Suppressor macrophage treated with lipopolysaccharide for 1 hour (primary cell): Measurements from ENCODE around the gene SYCE1L.
"Not testable (repeated sequence)": the region's sequence is repeated elsewhere in the genome, so short reads cannot be mapped to it uniquely, and the experiment has no call there.

ENCODE experiments used
- DNase-seq, 3 donors: peaks; one replicate each; pipeline ENCODE4 v3.0.0-alpha.2; 2020 to 2022

The SYCE1L gene

GRCh38 chr16:77199211-77199610 is at the start of gene SYCE1L:
Gene SYCE1L (plus strand): TSS chr16:77199408. CDS start chr16:77199452, 44 bp downstream.
- no peak for DNase-seq

GRCh38 chr16:77157346-77158058 is 41.7 kb upstream of the SYCE1L start:
- DNase-seq: no peak

- no peak for DNase-seq
Observed at GRCh38 chr16:77158293-77158692, 40.9 kb upstream of the SYCE1L start.

DNA sequence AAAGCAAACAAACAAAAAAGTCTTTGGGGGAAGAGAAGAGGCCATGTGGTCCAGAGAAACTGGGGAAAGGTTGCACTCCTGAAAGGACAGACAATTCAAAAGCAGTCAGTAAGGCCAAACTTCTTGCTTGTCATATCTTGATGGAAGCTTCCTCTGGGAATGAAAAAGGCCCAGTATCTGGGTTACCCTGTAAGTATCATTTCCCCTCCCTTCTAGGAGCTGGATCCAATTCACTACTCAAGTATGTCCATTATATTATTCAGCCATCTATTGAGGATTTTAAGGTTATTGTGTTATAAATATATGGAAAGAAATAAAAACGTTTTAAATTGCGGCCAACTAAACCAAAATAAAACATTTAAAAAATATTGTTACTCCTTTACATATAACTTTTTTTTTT is 34.2 kb upstream of the SYCE1L start:
- no peak for DNase-seq

- not testable (repeated sequence) for DNase-seq
Observed at GRCh38 chr16:77165536-77166236, 33.5 kb upstream of the SYCE1L start.

- DNase-seq: no peak
Observed at GRCh38 chr16:77166726-77167125, 32.5 kb upstream of the SYCE1L start.

- DNase-seq: no peak
Observed at GRCh38 chr16:77168901-77169300, 30.3 kb upstream of the SYCE1L start.

GRCh38 chr16:77169650-77170236 is 29.5 kb upstream of the SYCE1L start:
- DNase-seq: peak; percentile 65 to 75 (median 69)

GRCh38 chr16:77170805-77171204 is 28.4 kb upstream of the SYCE1L start:
- DNase-seq: no peak

GRCh38 chr16:77171745-77172635 is 27.2 kb upstream of the SYCE1L start:
- DNase-seq: peak; percentile 64 to 73 (median 69)

DNA sequence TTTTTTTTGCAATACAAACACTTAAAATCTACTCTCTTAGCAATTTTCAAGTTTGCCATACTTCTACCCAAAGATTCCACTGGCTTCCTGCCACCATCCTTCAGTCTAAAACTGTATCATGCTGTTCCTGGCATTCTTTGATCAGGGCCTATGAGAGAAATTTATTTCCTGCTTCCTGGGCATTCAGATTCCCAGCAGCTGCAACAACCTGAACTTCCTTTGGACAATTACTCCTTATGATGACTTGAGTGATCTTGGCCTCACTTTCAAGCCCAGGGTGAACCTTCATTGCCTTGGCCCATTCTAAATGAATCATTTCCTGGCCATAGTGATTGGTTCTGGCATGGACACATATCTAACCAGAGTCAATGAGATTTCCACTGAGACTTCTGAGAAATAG is 26.3 kb upstream of the SYCE1L start:
- DNase-seq: no peak

DNA sequence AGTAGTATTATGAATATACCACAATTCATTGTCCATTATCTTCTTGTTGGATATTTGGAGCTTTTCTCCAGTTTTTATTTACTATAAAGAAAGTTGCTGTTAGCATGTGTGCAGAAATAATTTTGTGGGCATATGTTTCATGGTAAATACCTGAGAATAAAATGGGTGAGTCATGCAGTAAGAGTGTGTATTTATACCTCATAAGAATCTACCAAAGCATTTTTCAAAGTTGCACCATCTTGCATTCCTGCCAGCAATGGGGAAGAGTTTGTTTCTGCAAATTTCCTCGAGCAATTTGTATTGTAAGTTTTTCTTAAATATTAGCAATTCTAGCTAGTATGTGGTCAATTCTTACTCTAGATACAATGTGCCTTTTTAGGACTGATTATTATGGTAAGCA is 16.1 kb upstream of the SYCE1L start:
- DNase-seq: no peak

DNA sequence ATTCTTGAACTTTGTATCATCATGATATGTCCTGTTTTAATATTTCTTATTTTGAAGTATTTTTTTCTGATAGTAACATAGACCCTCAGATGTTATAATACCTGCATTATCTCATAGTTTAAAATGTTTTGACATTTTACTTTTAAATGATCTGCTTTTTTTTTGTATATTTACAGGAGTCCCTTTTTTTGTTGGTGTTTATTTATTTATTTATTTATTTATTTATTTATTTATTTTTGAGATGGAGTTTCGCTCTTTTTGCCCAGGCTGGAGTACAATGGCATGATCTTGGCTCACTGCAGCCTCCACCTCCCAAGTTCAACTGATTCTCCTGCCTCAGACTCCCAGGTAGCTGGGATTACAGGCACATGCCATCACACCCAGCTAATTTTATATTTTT is 12.9 kb upstream of the SYCE1L start:
- DNase-seq: not testable (repeated sequence)

GRCh38 chr16:77190190-77190477 is 9.1 kb upstream of the SYCE1L start:
- peak in 1 of 3 donors; percentile 5 for DNase-seq

GRCh38 chr16:77190478-77191258 is 8.5 kb upstream of the SYCE1L start, which contains the start of gene MON1B:
Gene MON1B (plus strand): TSS chr16:77191190. CDS start chr16:77191486, 296 bp downstream.
- DNase-seq: peak; percentile 96 to 98 (median 97)

- DNase-seq: peak; percentile 67 to 74 (median 71)
Observed at GRCh38 chr16:77191259-77191969, 7.8 kb upstream of the SYCE1L start.

DNA sequence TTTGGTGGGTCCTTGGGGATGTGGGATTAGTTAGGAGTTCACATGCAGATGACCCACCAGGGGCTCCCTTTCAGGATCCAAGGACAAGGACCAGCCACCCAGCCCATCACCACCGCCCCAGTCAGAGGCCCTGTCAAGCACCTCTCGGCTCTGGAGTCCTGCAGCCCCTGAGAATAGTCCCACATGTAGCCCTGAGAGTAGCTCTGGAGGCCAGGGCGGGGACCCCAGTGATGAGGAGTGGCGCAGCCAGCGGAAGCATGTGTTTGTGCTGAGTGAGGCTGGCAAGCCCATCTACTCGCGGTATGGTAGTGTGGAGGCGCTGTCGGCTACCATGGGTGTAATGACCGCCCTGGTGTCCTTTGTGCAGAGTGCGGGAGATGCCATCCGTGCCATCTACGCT is 5.8 kb upstream of the SYCE1L start:
- no peak for DNase-seq

- no peak for DNase-seq
Observed at GRCh38 chr16:77194295-77195231, 4.6 kb upstream of the SYCE1L start.

DNA sequence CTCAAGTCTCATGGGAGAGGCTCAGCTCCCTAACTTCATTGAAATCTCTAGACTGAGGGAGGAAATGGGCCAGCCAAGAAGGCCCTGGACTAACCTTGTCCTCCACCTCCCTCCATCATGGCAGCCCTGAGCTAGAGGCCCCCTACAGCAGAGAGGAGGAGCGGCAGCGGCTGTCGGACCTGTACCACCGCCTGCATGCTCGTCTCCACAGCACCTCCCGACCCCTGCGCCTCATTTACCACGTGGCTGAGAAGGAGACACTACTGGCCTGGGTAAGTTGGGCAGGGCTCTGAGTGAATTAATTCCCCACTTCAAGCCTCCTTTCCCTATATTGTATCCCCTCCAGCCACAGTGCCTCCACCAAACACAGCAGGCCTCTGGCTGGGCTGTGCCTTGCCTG is 3.8 kb upstream of the SYCE1L start:
- DNase-seq: no peak

- DNase-seq: no peak
Observed at GRCh38 chr16:77197747-77198146, 1.5 kb upstream of the SYCE1L start.
